SK-N-SH treated with all-trans-retinoic acid at 6 μM for 48 hours (cell line): ENCODE data around the gene TACSTD2.
"Not testable (repeated sequence)": the region's sequence is repeated elsewhere in the genome, so short reads cannot be mapped to it uniquely, and the experiment has no call there.

Experiments
- ATAC-seq: fragments of 200-7000 bp; cut with Tn5 transposase; 3 replicates; pipeline ENCODE4 v1.9.1; 2020; ENCODE audit warnings: mild to moderate bottlenecking, moderate library complexity
- ARNTL ChIP-seq: fragments of 450-650 bp; formaldehyde crosslinking; IDR thresholded peaks from 2 replicates; pipeline ENCODE4 v1.5.0; 2020; ENCODE audit warnings: low read depth, mild to moderate bottlenecking, moderate library complexity, borderline replicate concordance
- BACH2 ChIP-seq: fragments of 250-450 bp; sonication (Bioruptor Pico); IDR thresholded peaks from 2 replicates; pipeline ENCODE4 v1.9.0; 2021; ENCODE audit warnings: mild to moderate bottlenecking, borderline replicate concordance
- CSDC2 ChIP-seq: fragments of 250-450 bp; sonication (Bioruptor Pico); IDR thresholded peaks from 2 replicates; pipeline ENCODE4 v1.5.0; 2020; ENCODE audit warnings: mild to moderate bottlenecking, moderate library complexity
- ESRRG ChIP-seq: fragments of 250-450 bp; sonication (Bioruptor Pico); IDR thresholded peaks from 2 replicates; pipeline ENCODE4 v1.6.1; 2021; ENCODE audit warnings: mild to moderate bottlenecking
- GLIS3 ChIP-seq: fragments of 250-450 bp; sonication (Bioruptor Pico); IDR thresholded peaks from 2 replicates; pipeline ENCODE4 v1.5.0; 2020; ENCODE audit warnings: mild to moderate bottlenecking, moderate library complexity
- ISL1 ChIP-seq: fragments of 250-450 bp; sonication (Bioruptor Pico); IDR thresholded peaks from 2 replicates; pipeline ENCODE4 v2.1.2; 2022; ENCODE audit warnings: mild to moderate bottlenecking, moderate library complexity
- PPARA ChIP-seq: fragments of 250-450 bp; sonication (Bioruptor Pico); IDR thresholded peaks from 2 replicates; pipeline ENCODE4 v1.5.0; 2020; ENCODE audit warnings: mild to moderate bottlenecking, borderline replicate concordance
- RARB ChIP-seq: fragments of 250-450 bp; sonication (Bioruptor Pico); IDR thresholded peaks from 2 replicates; pipeline ENCODE4 v1.8.0; 2021; ENCODE audit warnings: mild to moderate bottlenecking, moderate library complexity
- SNAI2 ChIP-seq: fragments of 250-450 bp; sonication (Bioruptor Pico); IDR thresholded peaks from 2 replicates; pipeline ENCODE4 v1.5.0; 2020; ENCODE audit warnings: mild to moderate bottlenecking, moderate library complexity
- TCF4 ChIP-seq: fragments of 250-450 bp; sonication (Bioruptor Pico); IDR thresholded peaks from 2 replicates; pipeline ENCODE4 v1.8.0; 2021; ENCODE audit warnings: mild to moderate bottlenecking, moderate library complexity, borderline replicate concordance
- TOX ChIP-seq: fragments of 250-450 bp; sonication (Bioruptor Pico); IDR thresholded peaks from 2 replicates; pipeline ENCODE4 v1.8.0; 2021; ENCODE audit warnings: mild to moderate bottlenecking, moderate library complexity, borderline replicate concordance
- ZC3H10 ChIP-seq: fragments of 250-450 bp; sonication (Bioruptor Pico); IDR thresholded peaks from 2 replicates; pipeline ENCODE4 v1.5.1; 2021; ENCODE audit warnings: mild to moderate bottlenecking, moderate library complexity
- ZFP3 ChIP-seq: fragments of 250-450 bp; sonication (Bioruptor Pico); IDR thresholded peaks from 2 replicates; pipeline ENCODE4 v1.5.0; 2020; ENCODE audit warnings: mild to moderate bottlenecking, moderate library complexity
- ZNF70 ChIP-seq: fragments of 450-650 bp; formaldehyde crosslinking; IDR thresholded peaks from 2 replicates; pipeline ENCODE4 v1.5.0; 2020; ENCODE audit warnings: mild to moderate bottlenecking, moderate library complexity
- TF ChIP-seq, protein P1 (sequence below): fragments of 250-450 bp; sonication (Bioruptor Pico); IDR thresholded peaks from 2 replicates; pipeline ENCODE4 v1.8.0; 2020; ENCODE audit warnings: mild to moderate bottlenecking, moderate library complexity, borderline replicate concordance
- TF ChIP-seq, protein P2 (sequence below): fragments of 250-450 bp; sonication (Bioruptor Pico); IDR thresholded peaks from 2 replicates; pipeline ENCODE4 v1.5.0; 2020; ENCODE audit warnings: mild to moderate bottlenecking, moderate library complexity
- TF ChIP-seq, protein P3 (sequence below): fragments of 250-450 bp; sonication (Bioruptor Pico); IDR thresholded peaks from 2 replicates; pipeline ENCODE4 v1.8.0; 2021; ENCODE audit warnings: low read depth, mild to moderate bottlenecking, moderate library complexity, borderline replicate concordance
- TF ChIP-seq, protein P4 (sequence below): fragments of 250-450 bp; sonication (Bioruptor Pico); IDR thresholded peaks from 2 replicates; pipeline ENCODE4 v1.5.1; 2021; ENCODE audit warnings: mild to moderate bottlenecking, moderate library complexity
- TF ChIP-seq, protein P5 (sequence below): fragments of 250-450 bp; sonication (Bioruptor Pico); IDR thresholded peaks from 2 replicates; pipeline ENCODE4 v1.5.1; 2020; ENCODE audit warnings: low read depth, mild to moderate bottlenecking, moderate library complexity

The TACSTD2 gene

DNA sequence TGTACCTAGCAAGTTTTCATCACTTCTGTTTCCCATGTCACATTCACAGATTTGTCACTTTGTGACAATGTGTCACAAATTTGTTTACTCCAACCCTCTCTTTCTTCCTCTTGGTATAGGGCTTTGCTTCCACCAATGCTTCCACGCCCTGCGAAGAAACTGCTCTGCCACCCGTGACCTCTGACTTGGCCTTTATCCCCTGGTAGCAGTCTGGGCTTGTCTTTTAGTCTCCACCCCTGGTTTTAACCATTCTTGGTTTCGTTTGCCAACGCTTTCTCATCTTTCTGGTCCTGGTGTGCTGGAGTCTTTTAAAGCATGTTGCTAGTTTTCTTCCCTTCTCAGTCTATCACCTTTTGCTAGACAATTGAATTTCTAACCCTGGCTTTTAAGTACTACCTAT, 8.1 kb downstream of the TACSTD2 start (continued):
- TF ChIP-seq, protein P1, sequence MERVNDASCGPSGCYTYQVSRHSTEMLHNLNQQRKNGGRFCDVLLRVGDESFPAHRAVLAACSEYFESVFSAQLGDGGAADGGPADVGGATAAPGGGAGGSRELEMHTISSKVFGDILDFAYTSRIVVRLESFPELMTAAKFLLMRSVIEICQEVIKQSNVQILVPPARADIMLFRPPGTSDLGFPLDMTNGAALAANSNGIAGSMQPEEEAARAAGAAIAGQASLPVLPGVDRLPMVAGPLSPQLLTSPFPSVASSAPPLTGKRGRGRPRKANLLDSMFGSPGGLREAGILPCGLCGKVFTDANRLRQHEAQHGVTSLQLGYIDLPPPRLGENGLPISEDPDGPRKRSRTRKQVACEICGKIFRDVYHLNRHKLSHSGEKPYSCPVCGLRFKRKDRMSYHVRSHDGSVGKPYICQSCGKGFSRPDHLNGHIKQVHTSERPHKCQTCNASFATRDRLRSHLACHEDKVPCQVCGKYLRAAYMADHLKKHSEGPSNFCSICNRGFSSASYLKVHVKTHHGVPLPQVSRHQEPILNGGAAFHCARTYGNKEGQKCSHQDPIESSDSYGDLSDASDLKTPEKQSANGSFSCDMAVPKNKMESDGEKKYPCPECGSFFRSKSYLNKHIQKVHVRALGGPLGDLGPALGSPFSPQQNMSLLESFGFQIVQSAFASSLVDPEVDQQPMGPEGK (CRISPR knock-in tag), result no peak
- TF ChIP-seq TCF4 (CRISPR knock-in tag) (no peak), BACH2 (CRISPR knock-in tag) (no peak), ZFP3 (CRISPR knock-in tag) (no peak), ESRRG (CRISPR knock-in tag) (no peak), ZNF70 (CRISPR knock-in tag) (no peak)
- TF ChIP-seq, all 23 proteins: peak for 0

DNA sequence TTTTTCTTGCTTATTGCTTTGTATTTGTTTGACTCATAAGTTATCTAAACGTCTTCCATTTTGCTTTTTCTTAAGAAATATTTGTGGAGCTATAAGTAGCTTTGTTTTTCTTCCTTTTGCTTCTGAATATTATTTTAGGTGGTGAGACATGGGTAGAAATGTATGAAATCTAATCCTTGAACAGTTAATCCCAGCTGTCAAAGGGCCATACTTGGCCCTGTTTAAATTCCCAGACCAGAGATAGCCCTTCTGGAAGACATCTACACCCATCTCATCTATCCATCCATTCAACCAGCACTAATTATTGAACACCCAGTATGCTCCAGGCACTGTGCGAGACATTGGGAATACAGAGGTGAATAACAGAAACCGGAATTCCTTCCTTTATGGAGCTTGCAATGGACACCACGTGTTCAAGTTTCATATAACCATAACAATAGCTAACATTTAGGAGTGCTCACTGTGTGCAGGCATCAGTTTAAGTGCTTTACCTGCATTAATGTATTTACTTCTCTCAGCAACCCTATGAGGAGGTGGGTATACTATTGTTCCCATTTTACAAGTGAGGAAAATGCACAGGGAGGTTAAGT, 8.7 kb downstream of the TACSTD2 start:
- ATAC-seq, result no peak
- TF ChIP-seq, protein P2, sequence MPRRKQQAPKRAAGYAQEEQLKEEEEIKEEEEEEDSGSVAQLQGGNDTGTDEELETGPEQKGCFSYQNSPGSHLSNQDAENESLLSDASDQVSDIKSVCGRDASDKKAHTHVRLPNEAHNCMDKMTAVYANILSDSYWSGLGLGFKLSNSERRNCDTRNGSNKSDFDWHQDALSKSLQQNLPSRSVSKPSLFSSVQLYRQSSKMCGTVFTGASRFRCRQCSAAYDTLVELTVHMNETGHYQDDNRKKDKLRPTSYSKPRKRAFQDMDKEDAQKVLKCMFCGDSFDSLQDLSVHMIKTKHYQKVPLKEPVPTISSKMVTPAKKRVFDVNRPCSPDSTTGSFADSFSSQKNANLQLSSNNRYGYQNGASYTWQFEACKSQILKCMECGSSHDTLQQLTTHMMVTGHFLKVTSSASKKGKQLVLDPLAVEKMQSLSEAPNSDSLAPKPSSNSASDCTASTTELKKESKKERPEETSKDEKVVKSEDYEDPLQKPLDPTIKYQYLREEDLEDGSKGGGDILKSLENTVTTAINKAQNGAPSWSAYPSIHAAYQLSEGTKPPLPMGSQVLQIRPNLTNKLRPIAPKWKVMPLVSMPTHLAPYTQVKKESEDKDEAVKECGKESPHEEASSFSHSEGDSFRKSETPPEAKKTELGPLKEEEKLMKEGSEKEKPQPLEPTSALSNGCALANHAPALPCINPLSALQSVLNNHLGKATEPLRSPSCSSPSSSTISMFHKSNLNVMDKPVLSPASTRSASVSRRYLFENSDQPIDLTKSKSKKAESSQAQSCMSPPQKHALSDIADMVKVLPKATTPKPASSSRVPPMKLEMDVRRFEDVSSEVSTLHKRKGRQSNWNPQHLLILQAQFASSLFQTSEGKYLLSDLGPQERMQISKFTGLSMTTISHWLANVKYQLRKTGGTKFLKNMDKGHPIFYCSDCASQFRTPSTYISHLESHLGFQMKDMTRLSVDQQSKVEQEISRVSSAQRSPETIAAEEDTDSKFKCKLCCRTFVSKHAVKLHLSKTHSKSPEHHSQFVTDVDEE (CRISPR knock-in tag), result no peak
- TF ChIP-seq ARNTL (no peak), RARB (CRISPR knock-in tag) (no peak), ISL1 (CRISPR knock-in tag) (no peak), CSDC2 (CRISPR knock-in tag) (no peak), SNAI2 (CRISPR knock-in tag) (no peak), TCF4 (CRISPR knock-in tag) (no peak), ZFP3 (CRISPR knock-in tag) (no peak), ZNF70 (CRISPR knock-in tag) (no peak), PPARA (CRISPR knock-in tag) (no peak), TOX (CRISPR knock-in tag) (no peak)
- TF ChIP-seq, protein P1 (CRISPR knock-in tag), result no peak
- TF ChIP-seq, protein P3, sequence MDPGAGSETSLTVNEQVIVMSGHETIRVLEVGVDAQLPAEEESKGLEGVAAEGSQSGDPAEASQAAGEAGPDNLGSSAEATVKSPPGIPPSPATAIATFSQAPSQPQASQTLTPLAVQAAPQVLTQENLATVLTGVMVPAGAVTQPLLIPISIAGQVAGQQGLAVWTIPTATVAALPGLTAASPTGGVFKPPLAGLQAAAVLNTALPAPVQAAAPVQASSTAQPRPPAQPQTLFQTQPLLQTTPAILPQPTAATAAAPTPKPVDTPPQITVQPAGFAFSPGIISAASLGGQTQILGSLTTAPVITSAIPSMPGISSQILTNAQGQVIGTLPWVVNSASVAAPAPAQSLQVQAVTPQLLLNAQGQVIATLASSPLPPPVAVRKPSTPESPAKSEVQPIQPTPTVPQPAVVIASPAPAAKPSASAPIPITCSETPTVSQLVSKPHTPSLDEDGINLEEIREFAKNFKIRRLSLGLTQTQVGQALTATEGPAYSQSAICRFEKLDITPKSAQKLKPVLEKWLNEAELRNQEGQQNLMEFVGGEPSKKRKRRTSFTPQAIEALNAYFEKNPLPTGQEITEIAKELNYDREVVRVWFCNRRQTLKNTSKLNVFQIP (CRISPR knock-in tag), result no peak
- TF ChIP-seq, protein P4, sequence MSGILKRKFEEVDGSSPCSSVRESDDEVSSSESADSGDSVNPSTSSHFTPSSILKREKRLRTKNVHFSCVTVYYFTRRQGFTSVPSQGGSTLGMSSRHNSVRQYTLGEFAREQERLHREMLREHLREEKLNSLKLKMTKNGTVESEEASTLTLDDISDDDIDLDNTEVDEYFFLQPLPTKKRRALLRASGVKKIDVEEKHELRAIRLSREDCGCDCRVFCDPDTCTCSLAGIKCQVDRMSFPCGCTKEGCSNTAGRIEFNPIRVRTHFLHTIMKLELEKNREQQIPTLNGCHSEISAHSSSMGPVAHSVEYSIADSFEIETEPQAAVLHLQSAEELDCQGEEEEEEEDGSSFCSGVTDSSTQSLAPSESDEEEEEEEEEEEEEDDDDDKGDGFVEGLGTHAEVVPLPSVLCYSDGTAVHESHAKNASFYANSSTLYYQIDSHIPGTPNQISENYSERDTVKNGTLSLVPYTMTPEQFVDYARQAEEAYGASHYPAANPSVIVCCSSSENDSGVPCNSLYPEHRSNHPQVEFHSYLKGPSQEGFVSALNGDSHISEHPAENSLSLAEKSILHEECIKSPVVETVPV (CRISPR knock-in tag), result no peak
- TF ChIP-seq, protein P5, sequence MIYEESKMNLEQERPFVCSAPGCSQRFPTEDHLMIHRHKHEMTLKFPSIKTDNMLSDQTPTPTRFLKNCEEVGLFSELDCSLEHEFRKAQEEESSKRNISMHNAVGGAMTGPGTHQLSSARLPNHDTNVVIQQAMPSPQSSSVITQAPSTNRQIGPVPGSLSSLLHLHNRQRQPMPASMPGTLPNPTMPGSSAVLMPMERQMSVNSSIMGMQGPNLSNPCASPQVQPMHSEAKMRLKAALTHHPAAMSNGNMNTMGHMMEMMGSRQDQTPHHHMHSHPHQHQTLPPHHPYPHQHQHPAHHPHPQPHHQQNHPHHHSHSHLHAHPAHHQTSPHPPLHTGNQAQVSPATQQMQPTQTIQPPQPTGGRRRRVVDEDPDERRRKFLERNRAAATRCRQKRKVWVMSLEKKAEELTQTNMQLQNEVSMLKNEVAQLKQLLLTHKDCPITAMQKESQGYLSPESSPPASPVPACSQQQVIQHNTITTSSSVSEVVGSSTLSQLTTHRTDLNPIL (CRISPR knock-in tag), result no peak
- TF ChIP-seq, all 23 proteins: peak for 0

DNA sequence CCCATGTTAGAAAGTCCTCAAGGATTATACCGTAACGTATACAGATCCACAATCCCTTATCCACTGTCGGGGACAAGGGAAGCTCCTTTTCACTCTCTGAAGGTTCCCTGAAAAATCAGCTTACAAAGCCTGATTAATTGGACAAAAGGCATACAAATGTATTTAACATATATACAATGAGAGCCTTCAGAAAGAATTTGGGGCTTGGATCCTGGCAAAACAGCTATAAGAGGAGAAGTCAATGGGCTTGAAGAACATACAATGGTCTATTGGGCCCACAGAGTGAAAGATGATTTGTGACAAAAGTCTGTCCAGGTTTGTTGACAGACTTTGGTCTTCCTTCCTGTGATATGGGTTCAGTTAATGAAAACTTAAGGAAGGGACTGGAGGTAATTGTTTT, 10.7 kb downstream of the TACSTD2 start:
- ATAC-seq, result no peak
- TF ChIP-seq GLIS3 (CRISPR knock-in tag) (no peak), RARB (CRISPR knock-in tag) (no peak), TOX (CRISPR knock-in tag) (no peak), ZFP3 (CRISPR knock-in tag) (no peak), SNAI2 (CRISPR knock-in tag) (no peak), CSDC2 (CRISPR knock-in tag) (no peak), ISL1 (CRISPR knock-in tag) (no peak), ZNF70 (CRISPR knock-in tag) (no peak), PPARA (CRISPR knock-in tag) (no peak), ZC3H10 (CRISPR knock-in tag) (no peak)
- TF ChIP-seq, protein P3 (CRISPR knock-in tag), result no peak

DNA sequence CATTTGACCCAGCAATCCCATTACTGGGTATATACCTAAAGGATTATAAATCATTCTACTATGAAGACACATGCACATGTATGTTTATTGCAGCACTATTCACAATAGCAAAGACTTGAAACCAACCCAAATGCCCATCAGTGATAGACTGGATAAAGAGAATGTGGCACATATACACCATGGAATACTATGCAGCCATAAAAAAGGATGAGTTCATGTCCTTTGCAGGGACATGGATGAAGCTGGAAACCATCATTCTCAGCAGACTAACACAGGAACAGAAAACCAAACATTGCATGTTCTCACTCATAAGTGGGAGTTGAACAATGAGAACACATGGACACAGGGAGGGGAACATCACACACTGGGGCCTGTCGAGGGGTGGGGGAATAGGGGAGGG, 13.3 kb downstream of the TACSTD2 start:
- not testable (repeated sequence) for ATAC-seq
